Esophagus squamous epithelium (tissue), 4 donors: ENCODE results near the gene PTDSS2.

Source experiments
- POLR2A ChIP-seq, 4 donors: fragments of 450-650 bp; IDR thresholded peaks; one replicate each; pipeline ENCODE4 v1.6.1; 2017; ENCODE audit warnings: antibody characterized with exemption in 4 of 4, mild to moderate bottlenecking in 4 of 4, moderate library complexity in 3 of 4
- TF ChIP-seq, protein P1 (sequence below), 6 experiments: fragments of 450-650 bp in 4 of 6; fragments of 200-600 bp in 2 of 6; sonication (generic) in 2 of 6; IDR thresholded peaks; one replicate each; pipeline ENCODE4 v1.5.1; 2016 to 2019; ENCODE audit warnings: antibody characterized with exemption in 6 of 6, mild to moderate bottlenecking in 4 of 6, moderate library complexity in 4 of 6

DNA sequence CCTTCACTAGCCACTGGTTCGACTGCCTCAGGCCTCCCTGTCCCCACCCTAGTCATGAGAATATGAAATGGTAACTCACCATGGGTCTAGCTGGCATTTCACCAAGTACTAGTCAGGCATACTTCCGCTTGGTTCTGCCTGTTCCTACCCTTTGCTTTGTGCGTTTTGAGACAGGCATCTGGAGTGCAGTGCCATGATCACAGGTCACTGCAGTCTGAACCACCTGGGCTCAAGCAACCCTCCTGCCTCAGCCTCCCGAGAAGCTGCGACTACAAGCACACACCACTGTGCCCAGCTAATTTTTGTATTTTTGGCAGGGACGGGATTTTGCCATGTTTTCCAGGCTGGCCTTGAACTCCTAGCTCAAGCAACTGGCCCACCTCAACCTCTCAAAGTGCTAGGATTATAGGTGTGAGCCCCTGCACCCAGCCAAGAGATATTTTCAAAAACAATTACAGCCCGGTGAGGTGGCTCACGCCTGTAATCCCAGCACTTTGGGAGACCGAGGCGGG, 71.2 kb downstream of the PTDSS2 start:
- TF ChIP-seq, protein P1, sequence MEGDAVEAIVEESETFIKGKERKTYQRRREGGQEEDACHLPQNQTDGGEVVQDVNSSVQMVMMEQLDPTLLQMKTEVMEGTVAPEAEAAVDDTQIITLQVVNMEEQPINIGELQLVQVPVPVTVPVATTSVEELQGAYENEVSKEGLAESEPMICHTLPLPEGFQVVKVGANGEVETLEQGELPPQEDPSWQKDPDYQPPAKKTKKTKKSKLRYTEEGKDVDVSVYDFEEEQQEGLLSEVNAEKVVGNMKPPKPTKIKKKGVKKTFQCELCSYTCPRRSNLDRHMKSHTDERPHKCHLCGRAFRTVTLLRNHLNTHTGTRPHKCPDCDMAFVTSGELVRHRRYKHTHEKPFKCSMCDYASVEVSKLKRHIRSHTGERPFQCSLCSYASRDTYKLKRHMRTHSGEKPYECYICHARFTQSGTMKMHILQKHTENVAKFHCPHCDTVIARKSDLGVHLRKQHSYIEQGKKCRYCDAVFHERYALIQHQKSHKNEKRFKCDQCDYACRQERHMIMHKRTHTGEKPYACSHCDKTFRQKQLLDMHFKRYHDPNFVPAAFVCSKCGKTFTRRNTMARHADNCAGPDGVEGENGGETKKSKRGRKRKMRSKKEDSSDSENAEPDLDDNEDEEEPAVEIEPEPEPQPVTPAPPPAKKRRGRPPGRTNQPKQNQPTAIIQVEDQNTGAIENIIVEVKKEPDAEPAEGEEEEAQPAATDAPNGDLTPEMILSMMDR (IDR thresholded peaks at IDR 0.05), result no peak
- no peak for TF ChIP-seq POLR2A (IDR thresholded peaks at IDR 0.05)
